ENCODE results near the gene PKP3.
A peak's percentile ranks its signal among the peaks of the same experiment; 100 is the strongest.
"Not testable (repeated sequence)": the region's sequence is repeated elsewhere in the genome, so short reads cannot be mapped to it uniquely, and the experiment has no call there.

The PKP3 gene

GRCh38 chr11:396948-397548 is 3.0 kb downstream of the PKP3 start:
- DNase-seq = peak; percentile 30

GRCh38 chr11:398826-399225 is 4.8 kb downstream of the PKP3 start:
- no peak for DNase-seq

- DNase-seq = no peak
These were observed 5.8 kb downstream of the PKP3 start for GRCh38 chr11:399731-400211.

GRCh38 chr11:400241-400689 is 6.3 kb downstream of the PKP3 start:
- no peak for DNase-seq

- not testable (repeated sequence) for DNase-seq
These were observed 7.2 kb downstream of the PKP3 start for GRCh38 chr11:401196-401595.

GRCh38 chr11:403021-403760 is 9.2 kb downstream of the PKP3 start:
- DNase-seq = no peak

GRCh38 chr11:403761-404431 is 9.9 kb downstream of the PKP3 start:
- DNase-seq = no peak

GRCh38 chr11:404551-405264 is 10.7 kb downstream of the PKP3 start:
- DNase-seq = no peak

GRCh38 chr11:405323-405953 is 11.4 kb downstream of the PKP3 start:
- no peak for DNase-seq

GRCh38 chr11:405954-406795 is 12.2 kb downstream of the PKP3 start:
- no peak for DNase-seq

- no peak for DNase-seq
These were observed 13.0 kb downstream of the PKP3 start for GRCh38 chr11:406796-407650.

GRCh38 chr11:407651-408123 is 13.7 kb downstream of the PKP3 start:
- DNase-seq = no peak

- no peak for DNase-seq
These were observed 14.4 kb downstream of the PKP3 start for GRCh38 chr11:408154-409007.

- no peak for DNase-seq
These were observed 15.1 kb downstream of the PKP3 start for GRCh38 chr11:409008-409599.

GRCh38 chr11:409600-410483 is 15.8 kb downstream of the PKP3 start:
- DNase-seq = no peak

- DNase-seq = not testable (repeated sequence)
These were observed 16.7 kb downstream of the PKP3 start for GRCh38 chr11:410711-411110.

- not testable (repeated sequence) for DNase-seq
These were observed 17.5 kb downstream of the PKP3 start for GRCh38 chr11:411520-411919.

- DNase-seq = no peak
These were observed 18.7 kb downstream of the PKP3 start for GRCh38 chr11:412641-413119.
